HL-60 (cell line): ENCODE results near the gene SCPEP1.

ENCODE experiments used
- CTCF ChIP-seq: IDR thresholded peaks from one replicate; pipeline ENCODE4 v1.5.1; 2011; ENCODE audit warnings: low read length, control low read depth, inconsistent platforms; ENCODE audit not compliant: insufficient read depth
- GABPA ChIP-seq: IDR thresholded peaks from 2 replicates; pipeline ENCODE4 v1.6.1; 2012; ENCODE audit warnings: low read depth
- REST ChIP-seq: IDR thresholded peaks from 2 replicates; pipeline ENCODE4 v1.6.1; 2012; ENCODE audit warnings: low read depth; ENCODE audit not compliant: insufficient replicate concordance

GRCh38 chr17:56934280-56934679 is 43.7 kb upstream of the SCPEP1 start:
- TF ChIP-seq REST (no peak), CTCF (no peak), GABPA (no peak)
